A549 (cell line): ENCODE results near the gene RCSD1.

Experiments used
- CHD2 ChIP-seq: fragments of 150-350 bp; IDR thresholded peaks from 2 replicates; pipeline ENCODE4 v1.6.1; 2014; ENCODE audit warnings: low read length; ENCODE audit not compliant: partially characterized antibody
- GATA3 ChIP-seq: IDR thresholded peaks from 2 replicates; pipeline ENCODE4 v1.6.1; 2012; ENCODE audit warnings: borderline replicate concordance
- JUNB ChIP-seq: fragments of >200 bp; sonication (Bioruptor Twin); formaldehyde crosslinking; IDR thresholded peaks from 2 replicates; pipeline ENCODE4 v1.6.1; 2016
- NFE2L2 ChIP-seq: fragments of 150-350 bp; conservative IDR thresholded peaks from 2 replicates; pipeline ENCODE4 v1.6.1; 2014; ENCODE audit warnings: low read length
- POLR2A ChIP-seq: IDR thresholded peaks from 2 replicates; pipeline ENCODE4 v1.6.1; 2012; ENCODE audit warnings: mild to moderate bottlenecking, low read length
- RAD21 ChIP-seq, 2 experiments: fragments of >200 bp in 1 of 2; sonication (Bioruptor Twin) in 1 of 2; formaldehyde crosslinking in 1 of 2; IDR thresholded peaks in 1 of 2; conservative IDR thresholded peaks in 1 of 2; 2 replicates in 1 of 2; 3 replicates in 1 of 2; pipeline ENCODE4 v1.6.1; 2012 to 2018; ENCODE audit warnings: inconsistent platforms in 1 of 2
- TF ChIP-seq, protein P1 (sequence below): fragments of >200 bp; sonication (Bioruptor Twin); formaldehyde crosslinking; IDR thresholded peaks from 3 replicates; pipeline ENCODE4 v1.5.1; 2016
- TF ChIP-seq, protein P2 (sequence below): fragments of 250-450 bp; sonication (Bioruptor Pico); IDR thresholded peaks from 2 replicates; pipeline ENCODE4 v1.5.0; 2021; ENCODE audit warnings: mild to moderate bottlenecking, moderate library complexity, borderline replicate concordance

- TF ChIP-seq, protein P1, sequence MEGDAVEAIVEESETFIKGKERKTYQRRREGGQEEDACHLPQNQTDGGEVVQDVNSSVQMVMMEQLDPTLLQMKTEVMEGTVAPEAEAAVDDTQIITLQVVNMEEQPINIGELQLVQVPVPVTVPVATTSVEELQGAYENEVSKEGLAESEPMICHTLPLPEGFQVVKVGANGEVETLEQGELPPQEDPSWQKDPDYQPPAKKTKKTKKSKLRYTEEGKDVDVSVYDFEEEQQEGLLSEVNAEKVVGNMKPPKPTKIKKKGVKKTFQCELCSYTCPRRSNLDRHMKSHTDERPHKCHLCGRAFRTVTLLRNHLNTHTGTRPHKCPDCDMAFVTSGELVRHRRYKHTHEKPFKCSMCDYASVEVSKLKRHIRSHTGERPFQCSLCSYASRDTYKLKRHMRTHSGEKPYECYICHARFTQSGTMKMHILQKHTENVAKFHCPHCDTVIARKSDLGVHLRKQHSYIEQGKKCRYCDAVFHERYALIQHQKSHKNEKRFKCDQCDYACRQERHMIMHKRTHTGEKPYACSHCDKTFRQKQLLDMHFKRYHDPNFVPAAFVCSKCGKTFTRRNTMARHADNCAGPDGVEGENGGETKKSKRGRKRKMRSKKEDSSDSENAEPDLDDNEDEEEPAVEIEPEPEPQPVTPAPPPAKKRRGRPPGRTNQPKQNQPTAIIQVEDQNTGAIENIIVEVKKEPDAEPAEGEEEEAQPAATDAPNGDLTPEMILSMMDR, result no peak
- TF ChIP-seq NFE2L2 (no peak), GATA3 (no peak), CHD2 (no peak), POLR2A (no peak), RAD21 (conservative IDR thresholded peaks at IDR 0.05 in 1 of 2, IDR thresholded peaks at IDR 0.05 in 1 of 2) (no peak), JUNB (no peak)
- TF ChIP-seq, protein P2, sequence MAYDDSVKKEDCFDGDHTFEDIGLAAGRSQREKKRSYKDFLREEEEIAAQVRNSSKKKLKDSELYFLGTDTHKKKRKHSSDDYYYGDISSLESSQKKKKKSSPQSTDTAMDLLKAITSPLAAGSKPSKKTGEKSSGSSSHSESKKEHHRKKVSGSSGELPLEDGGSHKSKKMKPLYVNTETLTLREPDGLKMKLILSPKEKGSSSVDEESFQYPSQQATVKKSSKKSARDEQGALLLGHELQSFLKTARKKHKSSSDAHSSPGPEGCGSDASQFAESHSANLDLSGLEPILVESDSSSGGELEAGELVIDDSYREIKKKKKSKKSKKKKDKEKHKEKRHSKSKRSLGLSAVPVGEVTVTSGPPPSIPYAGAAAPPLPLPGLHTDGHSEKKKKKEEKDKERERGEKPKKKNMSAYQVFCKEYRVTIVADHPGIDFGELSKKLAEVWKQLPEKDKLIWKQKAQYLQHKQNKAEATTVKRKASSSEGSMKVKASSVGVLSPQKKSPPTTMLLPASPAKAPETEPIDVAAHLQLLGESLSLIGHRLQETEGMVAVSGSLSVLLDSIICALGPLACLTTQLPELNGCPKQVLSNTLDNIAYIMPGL (CRISPR knock-in tag), result no peak
Measured at GRCh38 chr1:167641786-167642500, 11.9 kb downstream of the RCSD1 start.
